Measurements from ENCODE around the gene TSHZ2.

DNA sequence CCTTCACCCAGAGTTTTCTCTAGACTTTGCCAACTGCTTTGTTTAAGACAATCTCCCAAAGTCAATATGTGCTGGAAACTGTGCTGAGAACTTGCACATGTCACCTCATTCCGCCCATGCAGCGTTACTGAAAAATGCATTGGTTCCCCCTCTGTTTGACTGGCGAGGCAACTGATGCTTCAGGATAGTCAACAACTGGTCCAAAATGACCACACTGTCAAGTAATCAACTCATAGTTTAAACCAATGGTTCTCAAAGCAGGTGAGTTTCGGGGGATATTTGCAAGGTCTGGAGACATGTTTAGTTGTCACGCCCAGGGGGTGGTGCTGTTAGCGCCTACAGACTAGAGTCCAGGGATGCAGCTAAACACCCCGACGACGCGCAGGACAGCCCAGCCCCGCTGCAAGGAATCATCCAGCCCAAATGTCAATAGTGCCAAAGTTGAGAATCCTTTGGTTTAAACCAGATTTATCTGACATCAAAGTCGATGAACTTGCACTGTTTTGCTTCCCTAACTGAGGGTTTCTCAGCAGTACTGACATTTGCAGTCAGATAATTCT lies 451.5 kb downstream of the TSHZ2 start:
- TF ChIP-seq FOXA1 (IDR thresholded peaks at IDR 0.05) (no peak), CTBP1 (IDR thresholded peaks at IDR 0.05; ENCODE audit: borderline replicate concordance) (no peak), HDGF (IDR thresholded peaks at IDR 0.05; ENCODE audit: borderline replicate concordance) (no peak), TARDBP (IDR thresholded peaks at IDR 0.05) (no peak), SP1 (IDR thresholded peaks at IDR 0.05) (no peak), FOXM1 (IDR thresholded peaks at IDR 0.05; ENCODE audit: borderline replicate concordance) (no peak), LEF1 (IDR thresholded peaks at IDR 0.05; ENCODE audit: borderline replicate concordance) (no peak)

Data from HEK293T (cell line).